ENCODE measurements around the gene AKAP17A. TPM values are rescaled to one million over a fixed set of nuclear protein-coding genes. Genes with fewer than 3 reads are reported as not detected.
"Not testable (repeated sequence)": the region's sequence is repeated elsewhere in the genome, so short reads cannot be mapped to it uniquely, and the experiment has no call there.

AKAP17A gene
- total RNA-seq, 8 experiments from 2014 or later = 23.9 to 39.5 (median 28.0) TPM

DNA sequence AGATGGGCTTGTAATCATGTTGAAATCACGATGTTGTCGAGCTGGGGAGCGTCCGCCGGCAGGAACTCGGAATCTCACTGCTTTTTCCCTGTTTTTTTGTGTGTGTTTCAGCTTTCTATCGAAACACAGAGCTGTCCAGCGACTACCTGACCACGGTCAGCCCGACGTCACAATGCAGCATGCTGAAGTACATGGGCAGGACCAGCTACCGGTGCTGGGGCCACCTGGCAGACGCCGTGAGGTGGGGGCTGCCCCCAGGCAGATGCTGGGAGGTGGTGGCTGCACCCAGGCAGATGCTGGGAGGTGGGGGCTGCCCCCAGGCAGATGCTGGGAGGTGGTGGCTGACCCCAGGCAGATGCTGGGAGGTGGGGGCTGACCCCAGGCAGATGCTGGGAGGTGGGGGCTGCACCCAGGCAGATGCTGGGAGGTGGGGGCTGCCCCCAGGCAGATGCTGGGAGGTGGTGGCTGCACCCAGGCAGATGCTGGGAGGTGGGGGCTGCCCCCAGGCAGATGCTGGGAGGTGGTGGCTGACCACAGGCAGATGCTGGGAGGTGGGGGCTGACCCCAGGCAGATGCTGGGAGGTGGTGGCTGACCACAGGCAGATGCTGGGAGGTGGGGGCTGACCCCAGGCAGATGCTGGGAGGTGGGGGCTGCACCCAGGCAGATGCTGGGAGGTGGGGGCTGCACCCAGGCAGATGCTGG lies 32.9 kb downstream of the AKAP17A start:
- H3K27ac ChIP-seq; in situ Hi-C loops (cut with MboI; ENCODE audit: low pct_unique_long_range_greater_than_20kb in 2 of 9, low sequenced_read_pairs in 9 of 9, unreplicated experiment in 9 of 9); ATAC-seq (replicated peaks in 6 of 8); H3K4me1 ChIP-seq (replicated peaks in 1 of 2); H3K4me3 ChIP-seq: not testable (repeated sequence)
- whole genome bisulfite sequencing, 10 experiments = 33 to 96% (median 74%) methylated on average over 2 to 5 of the region's 14 CpGs; no CpG with 5 or more reads in 6 of the 10 experiments

DNA sequence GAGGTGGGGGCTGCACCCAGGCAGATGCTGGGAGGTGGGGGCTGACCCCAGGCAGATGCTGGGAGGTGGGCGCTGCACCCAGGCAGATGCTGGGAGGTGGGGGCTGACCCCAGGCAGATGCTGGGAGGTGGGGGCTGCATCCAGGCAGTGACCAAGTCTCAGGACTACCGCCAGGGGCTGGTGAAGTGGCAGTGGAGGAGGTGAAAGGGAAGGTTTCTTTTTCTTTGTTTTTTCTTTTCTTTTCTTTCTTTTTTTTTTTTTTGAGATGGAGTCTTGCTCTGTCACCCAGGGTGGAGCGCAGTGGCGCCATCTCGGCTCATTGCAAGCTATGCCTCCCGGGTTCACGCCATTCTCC lies 33.4 kb downstream of the AKAP17A start:
- WGBS, 10 experiments = 42 to 100% (median 84%) methylated on average over 1 to 5 of the region's 7 CpGs; no CpG with 5 or more reads in 7 of the 10 experiments
- in situ Hi-C loops (cut with MboI; ENCODE audit: low pct_unique_long_range_greater_than_20kb in 2 of 9, low sequenced_read_pairs in 9 of 9, unreplicated experiment in 9 of 9) = loop anchor here in 1 of 9 experiments (25.0 kb wide), 1 partner anchor 962 kb away; no protein-coding TSS in a partner anchor
- H3K4me3 ChIP-seq; H3K4me1 ChIP-seq (replicated peaks in 1 of 2); H3K27ac ChIP-seq; ATAC-seq (replicated peaks in 6 of 8): not testable (repeated sequence)

DNA sequence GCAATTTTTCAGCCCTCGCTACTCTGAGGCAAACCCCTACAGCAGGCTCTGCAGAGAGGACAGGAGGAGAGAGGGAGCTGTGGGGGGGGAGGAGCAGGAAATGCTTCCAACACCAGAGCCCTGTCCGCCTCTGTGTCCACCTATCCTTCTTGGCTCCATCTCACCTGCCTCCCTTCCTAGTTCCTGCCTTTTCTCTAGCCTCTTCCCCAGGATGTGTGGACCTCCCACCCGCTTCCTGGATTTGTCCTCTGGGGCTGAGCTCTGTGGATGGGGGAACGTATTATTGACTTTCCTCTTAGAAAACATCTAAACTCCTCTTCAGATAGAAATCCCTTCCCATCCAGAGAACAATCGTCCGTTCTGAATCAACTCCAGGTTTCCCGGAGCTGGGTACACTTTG lies 37.8 kb downstream of the AKAP17A start:
- no peak for ATAC-seq (replicated peaks in 6 of 8)
- no peak overlapping the region for H3K4me3 ChIP-seq
- H3K27ac ChIP-seq = no peak overlapping the region
- WGBS, 10 experiments = 0 to 81% (median 62%) methylated on average over 1 to 6 of the region's 7 CpGs; no CpG with 5 or more reads in 6 of the 10 experiments
- no peaks in the 10 kb centered on the region for H3K4me1 ChIP-seq (replicated peaks in 1 of 2)
- in situ Hi-C loops (cut with MboI; ENCODE audit: low pct_unique_long_range_greater_than_20kb in 2 of 9, low sequenced_read_pairs in 9 of 9, unreplicated experiment in 9 of 9) = loop anchor here in 1 of 9 experiments (25.0 kb wide), 1 partner anchor 958 kb away; no protein-coding TSS in a partner anchor

DNA sequence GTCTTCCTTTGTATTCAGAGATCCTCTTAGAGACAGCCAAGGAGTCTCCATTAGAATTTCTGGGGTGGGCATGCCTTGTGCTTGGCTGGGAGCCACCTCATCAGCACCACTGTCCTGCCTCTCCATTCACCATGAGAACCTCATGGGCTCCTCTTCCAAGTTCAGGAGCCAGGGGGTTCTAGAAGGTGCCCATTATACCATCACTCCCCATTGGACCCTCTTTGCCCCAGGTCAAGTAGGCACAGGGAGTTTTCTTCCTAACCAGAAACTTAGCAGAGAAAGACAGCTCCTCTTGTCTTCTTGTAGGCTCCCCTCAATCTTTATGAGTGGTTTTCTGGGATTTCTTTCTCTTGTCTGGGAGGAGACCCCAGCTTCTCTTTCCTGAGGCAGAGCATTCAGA lies 54.6 kb downstream of the AKAP17A start:
- in situ Hi-C loops (cut with MboI; ENCODE audit: low pct_unique_long_range_greater_than_20kb in 2 of 9, low sequenced_read_pairs in 9 of 9, unreplicated experiment in 9 of 9) = loop anchor here in 1 of 9 experiments (25.0 kb wide), 1 partner anchor 941 kb away; no protein-coding TSS in a partner anchor
- Histone ChIP-seq H3K4me3 (no peak overlapping the region), H3K27ac (no peak overlapping the region), H3K4me1 (replicated peaks in 1 of 2) (peaks cover 0 to 6% of the 10 kb centered on the region in 2 donors)
- no peak for ATAC-seq (replicated peaks in 6 of 8)

DNA sequence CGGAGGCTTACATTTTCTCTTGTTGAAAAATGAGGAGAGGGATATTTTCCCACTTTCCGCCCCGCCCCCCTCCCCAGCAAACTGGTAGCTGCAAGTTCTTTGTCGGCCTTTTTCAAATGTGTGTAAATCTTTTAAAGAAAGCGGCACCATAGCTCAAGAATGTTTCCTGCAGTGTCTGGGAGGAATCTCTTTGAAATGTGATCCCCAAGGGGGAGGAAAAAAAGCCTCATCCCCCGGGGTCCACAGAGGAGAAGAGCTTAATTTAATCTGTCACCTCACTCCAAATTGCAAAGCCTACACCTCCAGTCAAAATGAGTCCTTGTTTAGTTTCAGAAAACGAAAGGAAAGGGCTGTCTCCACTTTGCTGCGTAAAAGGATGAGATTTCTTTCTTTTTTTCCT lies 58.2 kb downstream of the AKAP17A start:
- 0 to 40% (median 8%) methylated on average over 1 to 5 of the region's 8 CpGs for WGBS, 10 experiments
- Histone ChIP-seq H3K4me1 (replicated peaks in 1 of 2) (peaks cover 0 to 6% of the 10 kb centered on the region in 2 donors), H3K4me3 (no peak overlapping the region), H3K27ac (no peak overlapping the region)
- in situ Hi-C loops (cut with MboI; ENCODE audit: low pct_unique_long_range_greater_than_20kb in 2 of 9, low sequenced_read_pairs in 9 of 9, unreplicated experiment in 9 of 9) = loop anchor here in 6 of 9 experiments (25.0 kb wide), 2 partner anchors 938 to 963 kb away; no protein-coding TSS in a partner anchor
- ATAC-seq (replicated peaks in 6 of 8) = peak in 2 of 8 experiments; percentile 35 to 61

Other genes with a start within 250 kb of the AKAP17A start
- gene SLC25A6, start 199.5 kb upstream of the AKAP17A start, total RNA-seq = 100 to 1,000 TPM; 145 to 398 (median 286) TPM
- 10 to 100 TPM; 15.1 to 46.3 (median 23.4) TPM for gene ASMTL, start 138.7 kb upstream of the AKAP17A start, total RNA-seq
- 1 to 10 TPM in 1 of 8 experiments, under 1 TPM in 5, not detected in 2; 0.13 to 2.1 (median 0.22) TPM for gene P2RY8, start 54.4 kb upstream of the AKAP17A start, total RNA-seq
- under 1 TPM in 3 of 8 experiments, not detected in 5; 0.33 to 0.82 (median 0.43) TPM for gene ASMT, start 23.5 kb downstream of the AKAP17A start, total RNA-seq

Data from motor neuron (in vitro differentiated cells).